GM19397 (cell line): ENCODE data around the gene GPBP1L1.

ENCODE experiments used
- ATAC-seq: cut with Tn5 transposase; IDR thresholded peaks from one replicate; pipeline ENCODE4 v1.9.1; 2021; ENCODE audit warnings: mild to moderate bottlenecking, moderate library complexity; ENCODE audit not compliant: unreplicated experiment

The GPBP1L1 gene

DNA sequence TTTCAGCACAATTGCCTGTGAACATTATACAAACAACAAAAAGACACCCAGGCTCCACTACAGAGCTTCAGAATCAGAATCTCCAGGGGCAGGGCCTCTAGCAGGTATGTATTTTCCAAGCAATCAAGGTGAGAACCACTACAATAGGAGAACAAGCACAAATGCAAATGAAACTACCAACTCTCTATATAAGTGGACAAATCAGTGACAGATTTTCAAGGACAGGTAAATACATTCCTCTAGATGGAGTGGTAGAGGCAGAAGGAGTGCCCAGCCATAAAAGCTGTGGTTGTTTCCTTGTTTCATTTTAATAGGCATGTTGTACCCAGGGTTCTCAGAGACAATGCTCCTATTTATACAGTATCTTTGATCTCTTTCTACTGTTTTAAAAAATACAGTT lies 42.4 kb downstream of the GPBP1L1 start:
- no peak for ATAC-seq

DNA sequence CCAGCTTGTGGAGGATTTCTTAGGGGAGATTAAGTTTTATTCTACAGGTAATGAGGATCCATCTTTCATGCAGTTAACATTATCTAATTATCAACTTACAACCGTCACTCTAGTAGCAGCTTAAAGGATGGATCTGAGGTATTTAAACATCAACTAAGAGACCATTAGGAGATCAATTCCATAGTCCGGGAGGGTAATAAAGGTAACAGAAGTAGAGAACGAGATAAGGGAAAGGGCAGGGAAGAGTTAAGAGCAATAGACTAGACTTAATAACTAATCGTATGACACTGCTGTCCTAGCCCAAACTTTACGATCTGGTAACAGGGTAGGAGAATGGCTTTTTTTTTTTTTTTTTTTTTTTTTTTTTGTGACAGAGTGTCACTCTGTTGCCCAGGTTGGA lies 43.0 kb downstream of the GPBP1L1 start:
- ATAC-seq: no peak

DNA sequence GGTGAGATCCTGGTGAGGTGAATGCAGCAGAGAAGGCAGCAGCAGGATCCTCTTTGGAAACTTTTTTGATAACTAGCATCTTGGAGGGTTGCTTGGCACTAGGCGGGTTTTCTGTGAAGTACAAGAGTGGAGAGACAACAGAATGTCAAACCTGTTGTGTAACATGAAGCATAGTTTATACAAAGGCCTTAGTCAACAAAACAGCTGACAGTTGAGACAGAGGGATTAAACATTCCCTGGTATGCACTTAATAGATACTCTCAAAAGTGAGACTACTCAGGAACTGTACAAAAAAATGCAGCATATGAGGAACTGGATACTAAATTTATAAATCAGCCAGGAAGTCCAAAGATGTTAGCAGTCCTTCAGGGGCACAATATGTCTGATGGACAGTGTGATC lies 46.0 kb downstream of the GPBP1L1 start:
- ATAC-seq: no peak

DNA sequence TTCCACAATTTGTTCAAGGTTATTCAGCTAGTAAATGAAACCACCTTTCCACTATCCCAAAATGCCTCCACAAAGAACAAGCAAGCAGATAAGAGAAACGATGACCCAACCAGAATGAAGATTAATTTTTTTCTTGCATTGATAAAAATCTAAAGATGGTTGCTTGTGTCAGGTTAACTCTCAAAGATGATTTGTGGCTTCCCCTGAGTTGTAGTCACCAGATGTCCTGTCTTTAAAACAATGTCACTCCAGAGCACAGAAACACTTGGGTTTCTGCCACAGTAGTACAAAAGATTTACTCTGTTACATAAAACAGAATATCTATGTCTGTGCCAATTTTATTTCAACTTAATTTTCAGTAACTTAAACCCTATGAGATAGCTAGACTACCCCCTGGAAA lies 51.1 kb downstream of the GPBP1L1 start:
- ATAC-seq: no peak

DNA sequence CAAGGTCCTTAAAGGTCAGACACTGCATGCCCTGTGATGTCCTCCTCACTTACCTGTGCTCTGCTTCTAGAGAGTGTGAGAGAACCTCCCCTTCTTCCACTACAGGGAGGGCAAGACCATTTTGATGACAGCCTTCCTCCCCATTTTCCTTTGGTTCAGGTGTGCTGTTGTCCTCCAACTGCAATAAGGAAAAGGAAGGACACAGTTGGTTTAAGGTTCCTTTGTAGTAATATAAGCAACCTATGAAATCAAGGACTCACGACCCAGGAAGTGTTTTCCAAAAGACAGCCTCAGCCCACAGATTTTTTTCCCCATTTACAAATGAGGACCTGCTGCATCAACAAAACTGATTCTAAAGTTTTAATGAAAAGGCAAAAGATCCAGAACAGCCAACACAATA lies 55.9 kb downstream of the GPBP1L1 start:
- ATAC-seq: no peak

DNA sequence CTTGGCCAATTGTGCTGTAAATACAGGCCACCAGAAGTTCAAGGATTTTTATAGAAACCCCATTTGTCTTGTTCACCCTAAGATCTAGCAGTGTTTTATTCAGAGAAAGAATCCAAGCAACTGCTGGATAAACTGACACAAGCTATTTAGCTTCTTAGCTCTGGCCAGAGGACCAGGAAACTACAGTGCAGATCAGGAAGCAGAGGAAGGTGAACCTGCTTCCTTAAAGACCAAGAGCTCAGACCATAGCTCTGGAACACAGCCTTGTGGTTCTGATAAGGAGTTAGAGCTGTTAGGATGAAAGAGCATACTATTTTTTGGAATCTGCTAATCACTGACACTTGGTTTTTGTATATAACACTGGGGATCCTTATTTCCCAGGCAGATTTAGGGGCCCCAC lies 57.3 kb downstream of the GPBP1L1 start:
- ATAC-seq: no peak

DNA sequence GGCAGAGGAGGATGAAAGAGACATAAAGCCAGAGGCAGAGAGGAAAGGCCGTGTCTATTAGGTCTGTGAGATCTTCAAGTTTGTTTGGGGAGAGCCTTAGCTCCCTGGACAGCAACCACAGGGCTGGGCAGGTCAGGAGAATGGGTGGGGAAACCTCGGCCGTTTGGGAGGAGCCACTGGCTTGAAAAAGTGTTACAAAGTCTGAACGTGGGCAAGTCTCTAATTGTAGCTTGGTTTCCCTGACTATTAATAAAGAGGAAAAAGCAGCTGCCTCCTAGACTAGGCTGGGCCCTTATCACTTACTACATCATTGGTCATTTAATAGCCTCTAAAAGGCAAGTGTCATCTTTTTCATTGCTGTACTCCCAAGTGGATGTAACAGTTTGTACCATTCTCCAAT lies 62.4 kb downstream of the GPBP1L1 start, which contains the start of gene CCDC17:
Gene CCDC17, minus strand, starts transcription at position 83 of the 400 bp plus-strand sequence. CDS start 145 bp downstream, outside the sequence.
- no peak for ATAC-seq

DNA sequence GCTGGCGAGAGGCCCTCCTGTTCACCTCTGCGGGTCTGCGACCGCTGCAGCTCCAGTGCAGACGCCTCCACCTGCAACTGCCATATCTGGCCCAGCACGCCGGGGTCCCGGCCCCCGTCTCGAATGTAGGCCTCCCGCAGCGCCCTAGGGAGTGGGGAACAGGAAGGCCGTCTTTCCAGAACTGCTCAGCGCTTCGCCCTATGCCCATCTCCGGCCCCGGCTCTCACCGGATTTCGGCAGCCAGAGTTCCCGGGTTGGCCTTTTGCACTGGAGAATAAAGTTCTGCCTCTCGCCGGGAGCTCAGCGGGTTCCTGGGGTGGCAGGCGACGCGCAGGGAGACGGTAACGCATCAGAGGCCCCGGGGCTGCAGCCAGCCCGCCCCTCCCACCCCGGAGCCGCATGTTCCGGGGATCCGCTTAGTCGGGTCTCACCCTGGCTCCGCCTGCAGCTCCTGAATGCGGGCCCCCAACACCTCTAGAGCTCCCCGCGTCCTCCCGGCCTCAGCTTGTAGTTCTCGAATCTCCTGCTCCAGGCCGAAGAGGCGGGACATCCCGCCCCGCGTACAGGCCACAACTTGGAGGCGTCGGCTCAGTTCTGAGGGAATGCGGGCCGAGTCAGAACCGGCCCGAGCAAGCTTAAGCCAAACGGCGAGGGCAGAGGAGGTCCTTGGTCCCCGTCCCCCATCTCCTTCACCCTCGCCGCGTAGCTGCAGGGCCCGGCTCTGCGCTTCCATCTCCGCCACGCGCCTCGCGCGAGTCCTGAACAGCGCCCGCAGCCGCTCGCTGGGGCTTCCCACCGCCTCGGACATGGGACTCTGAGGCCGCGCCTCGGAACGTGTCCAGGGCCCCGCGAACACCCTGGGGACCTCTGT lies 63.6 kb downstream of the GPBP1L1 start:
- no peak for ATAC-seq

DNA sequence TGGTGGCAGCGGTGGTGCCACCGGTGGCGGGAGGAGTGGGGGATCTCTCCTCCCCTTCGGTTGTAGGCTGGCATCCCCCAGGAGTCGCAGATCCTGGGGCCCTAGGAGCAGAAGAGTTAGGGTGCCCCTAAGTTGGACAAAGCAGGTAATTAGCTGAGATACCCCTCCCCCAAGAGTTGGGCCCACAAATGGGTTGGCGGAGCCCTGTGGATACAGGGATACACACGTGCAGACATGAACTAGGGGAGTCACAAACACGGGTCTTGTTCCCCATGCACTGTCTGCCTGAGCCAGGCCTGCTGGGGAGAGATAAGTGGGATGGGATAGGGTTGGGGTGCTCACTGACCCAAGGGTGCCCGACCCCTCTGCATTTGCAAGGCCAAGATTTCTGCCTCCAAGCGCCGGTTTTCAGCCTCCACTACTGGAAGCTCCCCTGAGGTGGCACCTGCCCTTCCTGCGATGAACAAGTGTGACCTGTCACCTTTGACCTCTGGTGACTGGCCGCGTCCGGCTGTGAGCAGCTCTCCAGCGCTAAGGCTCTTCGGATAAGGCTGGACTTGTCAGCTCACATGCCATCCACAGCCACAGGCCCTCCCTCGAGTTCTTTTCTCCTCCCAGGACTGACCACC lies 64.3 kb downstream of the GPBP1L1 start:
- ATAC-seq: no peak

DNA sequence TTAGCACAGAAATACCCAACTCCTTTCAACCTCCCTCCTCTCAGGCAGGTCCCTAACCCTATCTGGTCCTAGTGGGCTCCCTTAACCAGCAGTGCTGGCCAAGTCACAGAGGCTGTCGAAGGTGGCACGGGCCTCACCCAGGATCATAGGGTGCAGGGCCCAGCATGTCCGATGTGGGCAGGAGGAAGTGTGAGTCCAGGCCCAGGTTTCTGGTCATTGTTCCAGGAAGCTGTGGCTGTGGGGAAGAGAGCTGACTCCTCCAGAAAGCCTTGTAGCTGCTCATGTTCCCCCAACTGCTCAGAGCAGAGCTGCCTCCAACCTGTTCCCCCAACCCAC lies 64.9 kb downstream of the GPBP1L1 start:
- no peak for ATAC-seq

DNA sequence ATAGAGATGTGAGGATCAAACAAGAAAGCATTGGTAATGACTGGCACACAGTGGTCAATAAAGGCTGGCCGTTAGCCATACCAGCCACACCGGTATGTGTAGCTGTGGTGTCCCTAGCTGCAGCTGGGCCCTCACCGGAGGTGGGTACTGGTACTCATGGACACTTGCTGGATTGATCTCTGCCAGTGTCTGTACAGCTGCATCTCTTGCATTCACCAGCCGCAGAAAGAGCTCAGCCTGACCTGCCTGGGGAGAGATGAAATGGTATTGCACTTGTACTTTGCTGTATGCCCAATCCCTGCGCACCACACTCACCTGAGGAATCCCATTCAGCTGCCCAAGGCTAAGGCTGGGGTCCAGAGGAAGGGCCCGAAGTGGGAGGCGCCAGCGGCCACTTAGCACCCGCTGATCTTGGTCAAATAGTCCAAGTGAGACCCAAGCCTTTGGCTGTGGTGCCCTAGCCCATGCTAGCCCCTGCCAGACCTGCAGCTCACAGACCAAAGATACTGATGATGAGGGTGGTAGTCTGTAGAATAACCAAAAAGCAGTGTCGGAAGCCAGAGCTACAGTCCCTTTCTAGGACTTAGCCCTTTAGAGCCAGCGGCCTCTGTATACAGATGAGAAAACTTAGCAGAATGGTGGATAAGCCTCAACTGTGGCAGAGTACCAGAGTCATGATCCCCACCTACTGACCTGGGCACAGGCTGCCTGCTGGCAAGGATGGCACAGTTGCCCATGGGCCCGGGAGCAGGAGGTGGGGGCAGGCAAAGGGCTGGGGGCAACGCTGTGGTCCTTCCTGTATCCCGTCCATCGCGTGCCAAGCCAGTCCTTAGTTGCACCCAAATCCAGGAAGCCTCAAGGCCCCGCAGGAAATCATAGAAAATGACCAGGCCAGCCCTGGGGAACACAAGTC lies 65.5 kb downstream of the GPBP1L1 start:
- no peak for ATAC-seq

DNA sequence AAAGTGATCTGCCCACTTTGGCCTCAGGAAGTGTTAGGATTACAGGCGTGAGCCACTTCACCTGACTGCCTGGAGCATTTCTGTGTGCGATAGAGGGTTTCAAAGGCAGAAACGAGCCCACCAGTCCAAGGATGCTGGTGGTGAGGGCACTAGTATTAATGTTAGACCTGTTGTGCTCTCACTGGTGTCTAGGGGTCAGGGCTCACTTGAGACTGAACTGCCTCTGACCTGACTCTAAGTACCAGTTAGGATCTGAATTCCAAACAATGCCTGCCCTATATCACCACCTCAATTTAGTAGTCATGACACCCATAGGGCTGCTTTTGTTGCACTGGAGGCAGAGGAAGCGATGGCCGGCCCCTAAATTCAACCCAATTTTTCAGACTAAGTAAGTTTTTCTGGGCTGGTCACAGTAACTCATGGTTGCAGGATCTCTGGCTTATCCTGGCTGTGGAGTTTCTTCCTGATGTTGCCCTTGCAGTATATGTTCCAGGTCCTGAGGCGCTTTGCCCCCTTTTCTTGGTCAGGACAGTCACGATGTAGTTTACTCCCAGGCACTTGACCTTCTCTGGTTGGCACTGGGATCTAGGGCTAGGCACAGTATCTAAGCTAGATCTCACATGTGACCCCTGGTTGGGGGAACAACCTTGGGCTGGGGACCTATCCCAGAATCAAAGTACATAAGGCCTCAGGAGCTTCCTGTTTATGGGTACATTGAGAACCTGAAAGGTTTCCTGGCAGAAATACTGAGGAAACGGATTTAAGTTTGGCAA lies 67.0 kb downstream of the GPBP1L1 start:
- ATAC-seq: no peak

DNA sequence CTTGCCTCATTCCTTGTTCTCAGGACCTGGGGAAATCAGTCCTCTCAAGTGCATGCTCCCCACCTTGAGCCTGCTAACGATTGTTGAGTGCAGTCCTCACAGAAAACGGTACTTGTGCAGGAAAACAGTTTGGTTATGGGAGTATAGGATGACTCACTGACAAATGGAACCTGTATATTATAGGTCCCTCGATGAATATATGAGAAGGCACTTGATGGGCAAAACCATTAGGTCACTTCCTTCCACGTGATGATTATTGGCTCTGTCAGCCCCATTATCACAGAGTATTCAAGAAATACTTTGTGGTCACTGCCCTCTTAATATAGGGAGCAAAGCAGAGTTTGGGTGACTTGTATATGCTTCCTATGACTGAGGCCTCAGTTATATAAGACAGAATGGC lies 68.7 kb downstream of the GPBP1L1 start:
- no peak for ATAC-seq

DNA sequence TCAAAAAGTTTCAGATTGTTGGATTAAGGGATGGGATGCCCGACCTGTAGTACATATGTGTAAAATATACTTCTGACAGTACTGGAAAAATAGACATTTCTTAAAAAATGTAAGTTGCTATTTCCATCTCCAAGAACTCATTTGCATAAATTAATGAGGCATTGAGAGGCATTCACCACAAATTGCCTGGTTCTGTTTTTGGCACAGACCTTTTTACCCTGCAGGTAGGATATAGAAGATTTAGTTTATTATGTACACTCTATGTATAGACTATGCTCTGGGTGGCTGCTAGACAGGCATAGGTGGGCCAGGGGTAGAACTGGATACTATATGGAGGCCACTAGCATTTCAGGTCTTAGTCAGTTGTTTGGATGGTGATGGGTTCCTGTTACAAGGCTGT lies 70.4 kb downstream of the GPBP1L1 start:
- ATAC-seq: no peak

DNA sequence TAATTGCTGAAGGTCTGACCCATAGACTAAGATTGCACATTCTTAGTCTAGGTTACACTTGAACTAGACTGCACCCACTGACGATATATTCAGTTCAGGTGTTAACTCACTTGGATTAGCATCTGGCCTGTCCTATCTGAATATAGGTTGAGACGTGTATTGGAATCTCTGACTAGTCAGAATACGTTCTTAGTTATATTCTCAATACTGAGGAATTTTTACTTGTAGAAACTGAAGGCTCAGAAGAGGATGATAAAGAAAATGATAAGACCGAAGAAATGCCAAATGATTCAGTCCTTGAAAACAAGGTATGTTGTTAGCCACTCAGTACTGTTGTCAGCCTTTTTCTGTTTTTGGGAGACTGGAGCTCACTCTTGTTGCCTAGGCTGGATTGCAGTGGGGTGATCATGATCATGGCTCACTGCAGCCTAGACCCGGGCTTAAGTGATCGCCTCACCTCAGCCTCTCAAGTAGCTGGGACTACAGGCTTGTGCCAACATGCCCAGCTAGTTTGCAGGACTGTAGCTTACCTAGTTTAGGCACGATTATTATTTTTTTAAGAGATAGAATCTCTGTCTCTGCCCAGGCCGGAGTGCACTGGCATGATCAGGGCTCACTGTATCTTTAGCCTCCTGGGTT lies 73.3 kb downstream of the GPBP1L1 start:
- no peak for ATAC-seq

DNA sequence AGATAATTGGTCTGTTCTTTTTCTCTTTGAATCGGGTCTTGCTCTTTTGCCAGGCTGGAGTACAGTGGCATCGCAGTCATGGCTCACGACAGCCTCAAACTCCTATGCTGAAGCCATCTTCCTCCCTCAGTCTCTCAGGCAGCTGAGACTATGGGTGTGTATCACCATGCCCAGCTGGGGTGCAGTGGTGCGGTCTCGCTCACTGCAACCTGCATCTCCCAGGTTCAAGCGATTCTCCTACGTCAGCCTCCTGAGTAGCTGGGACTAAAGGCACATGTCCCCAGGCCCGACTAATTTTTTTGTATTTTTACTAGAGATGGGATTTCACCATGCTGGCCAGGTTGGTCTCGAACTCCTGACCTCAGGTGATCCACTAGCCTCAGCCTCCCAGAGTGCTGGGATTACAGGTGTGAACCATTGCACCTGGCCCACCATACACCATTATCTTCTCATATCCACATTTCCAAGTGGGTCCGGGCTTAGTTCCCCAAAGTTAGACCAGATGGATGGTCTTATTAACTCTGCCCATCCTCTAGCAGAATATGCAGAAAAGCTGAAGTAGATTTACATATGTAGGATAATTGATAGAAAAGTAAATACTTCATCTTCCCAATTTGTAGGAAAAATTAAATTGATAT lies 75.6 kb downstream of the GPBP1L1 start:
- no peak for ATAC-seq

DNA sequence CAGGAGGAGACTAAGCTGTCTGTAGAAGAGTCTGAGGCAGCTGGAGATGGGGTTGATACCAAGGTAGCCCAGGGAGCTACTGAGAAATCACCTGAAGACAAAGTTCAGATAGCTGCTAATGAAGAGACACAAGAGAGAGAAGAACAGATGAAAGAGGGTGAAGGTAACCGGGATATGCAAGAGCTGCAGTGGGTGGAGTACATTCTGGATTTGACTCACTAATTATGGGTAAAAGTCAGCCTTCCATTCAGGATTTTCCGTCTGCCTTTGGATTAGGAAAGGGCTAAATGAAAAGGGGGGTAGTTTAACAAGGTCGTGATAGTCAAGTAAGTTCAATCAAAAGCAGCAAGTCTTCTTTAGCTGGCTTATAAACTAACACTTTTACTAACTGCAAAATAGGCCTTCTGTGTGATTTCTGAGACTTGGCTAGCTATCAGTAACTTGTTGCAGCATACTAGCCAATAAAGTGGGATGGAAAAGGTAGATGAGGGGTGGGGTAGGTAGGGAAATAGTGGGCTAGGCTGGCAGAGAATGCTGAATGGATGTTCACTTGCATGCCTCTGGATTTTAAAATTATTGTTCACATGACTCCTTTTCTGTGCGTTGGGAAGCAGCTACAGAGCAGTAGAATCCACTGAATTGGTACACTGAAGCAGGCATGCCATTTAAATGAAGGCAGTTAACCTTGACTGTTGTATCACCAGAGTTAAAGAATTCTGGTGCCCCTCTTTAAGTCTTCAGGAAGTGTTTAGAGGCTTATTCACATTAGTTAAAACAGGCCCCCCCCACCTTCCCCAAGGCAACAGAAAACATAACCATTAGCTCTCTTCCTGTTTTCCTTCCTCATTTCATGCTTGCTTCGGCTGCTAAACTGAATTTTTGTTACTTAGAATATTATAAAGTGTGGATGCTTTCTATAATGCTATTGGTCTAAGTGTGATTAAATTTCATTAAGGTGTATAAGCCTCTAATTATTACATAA lies 77.9 kb downstream of the GPBP1L1 start:
- no peak for ATAC-seq

DNA sequence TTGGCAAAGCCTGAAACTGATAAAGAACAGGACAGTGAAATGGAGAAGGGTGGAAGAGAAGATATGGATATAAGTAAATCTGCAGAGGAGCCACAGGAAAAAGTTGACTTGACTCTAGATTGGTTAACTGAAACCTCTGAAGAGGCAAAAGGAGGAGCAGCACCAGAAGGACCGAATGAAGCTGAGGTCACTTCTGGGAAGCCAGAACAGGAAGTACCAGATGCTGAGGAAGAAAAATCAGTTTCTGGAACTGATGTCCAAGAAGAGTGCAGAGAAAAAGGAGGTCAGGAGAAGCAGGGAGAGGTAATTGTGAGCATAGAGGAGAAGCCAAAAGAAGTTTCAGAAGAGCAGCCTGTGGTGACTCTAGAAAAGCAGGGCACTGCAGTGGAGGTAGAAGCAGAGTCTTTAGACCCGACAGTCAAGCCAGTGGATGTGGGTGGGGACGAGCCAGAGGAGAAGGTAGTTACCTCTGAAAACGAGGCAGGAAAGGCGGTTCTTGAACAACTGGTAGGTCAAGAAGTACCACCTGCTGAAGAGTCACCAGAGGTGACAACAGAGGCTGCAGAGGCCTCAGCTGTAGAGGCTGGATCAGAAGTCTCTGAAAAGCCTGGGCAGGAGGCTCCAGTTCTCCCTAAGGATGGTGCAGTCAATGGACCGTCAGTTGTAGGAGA lies 78.8 kb downstream of the GPBP1L1 start:
- ATAC-seq: no peak
